ENCODE measurements around the gene LMF1. TPM values are rescaled to one million over a fixed set of nuclear protein-coding genes. Genes with fewer than 3 reads are reported as not detected.
"Not testable (repeated sequence)": the region's sequence is repeated elsewhere in the genome, so short reads cannot be mapped to it uniquely, and the experiment has no call there.

The LMF1 gene
- polyA plus RNA-seq, 1 donor: 18.7 TPM

GRCh38 chr16:831571-832413 is 139.0 kb downstream of the LMF1 start:
- DNase-seq: no peak

- no peak for DNase-seq
Measured at GRCh38 chr16:830871-831570, 139.8 kb downstream of the LMF1 start.

- no peak for DNase-seq
Measured at GRCh38 chr16:830107-830870, 140.5 kb downstream of the LMF1 start.

GRCh38 chr16:828891-829290 is 141.9 kb downstream of the LMF1 start:
- DNase-seq: no peak

- no peak for DNase-seq
Measured at GRCh38 chr16:827513-827912, 143.3 kb downstream of the LMF1 start.

GRCh38 chr16:825341-826061 is 145.3 kb downstream of the LMF1 start:
- no peak for DNase-seq

GRCh38 chr16:824601-825000 is 146.2 kb downstream of the LMF1 start:
- DNase-seq: no peak

DNA sequence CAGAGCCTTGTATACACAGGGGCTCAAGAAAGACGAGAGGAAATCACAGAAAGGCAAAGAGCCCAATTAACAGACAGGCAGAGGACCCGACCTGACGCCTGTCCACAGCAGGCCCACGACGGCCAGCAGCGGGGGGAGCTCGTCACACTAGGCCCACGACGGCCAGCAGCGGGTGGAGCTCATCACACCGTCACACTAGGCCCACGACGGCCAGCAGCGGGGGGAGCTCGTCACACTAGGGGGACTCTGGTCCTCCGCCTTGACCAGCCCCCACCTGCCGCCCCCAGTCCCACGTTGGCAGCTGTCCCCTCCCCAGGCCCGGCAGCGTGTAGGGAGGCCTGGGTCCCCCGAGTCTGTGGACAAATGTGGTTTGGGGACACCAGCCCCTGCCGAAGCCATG is 146.6 kb downstream of the LMF1 start:
- no peak for DNase-seq

DNA sequence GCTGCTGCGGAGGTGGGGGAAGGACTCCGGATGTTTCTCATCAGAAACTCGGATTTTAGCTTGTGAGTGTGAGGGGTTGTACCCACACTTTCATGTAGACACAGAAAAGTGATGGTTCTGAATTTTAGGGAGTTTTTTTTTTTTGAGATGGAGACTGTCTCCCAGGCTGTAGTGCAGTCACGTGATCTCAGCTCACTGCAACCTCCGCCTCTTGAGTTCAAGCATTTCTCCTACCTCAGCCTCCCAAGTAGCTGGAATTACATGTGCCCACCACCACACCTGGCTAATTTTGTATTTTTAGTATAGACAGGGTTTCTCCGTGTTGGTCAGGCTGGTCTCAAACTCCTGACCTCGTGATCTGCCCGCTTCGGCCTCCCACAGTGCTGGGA is 147.9 kb downstream of the LMF1 start:
- no peak for DNase-seq

DNA sequence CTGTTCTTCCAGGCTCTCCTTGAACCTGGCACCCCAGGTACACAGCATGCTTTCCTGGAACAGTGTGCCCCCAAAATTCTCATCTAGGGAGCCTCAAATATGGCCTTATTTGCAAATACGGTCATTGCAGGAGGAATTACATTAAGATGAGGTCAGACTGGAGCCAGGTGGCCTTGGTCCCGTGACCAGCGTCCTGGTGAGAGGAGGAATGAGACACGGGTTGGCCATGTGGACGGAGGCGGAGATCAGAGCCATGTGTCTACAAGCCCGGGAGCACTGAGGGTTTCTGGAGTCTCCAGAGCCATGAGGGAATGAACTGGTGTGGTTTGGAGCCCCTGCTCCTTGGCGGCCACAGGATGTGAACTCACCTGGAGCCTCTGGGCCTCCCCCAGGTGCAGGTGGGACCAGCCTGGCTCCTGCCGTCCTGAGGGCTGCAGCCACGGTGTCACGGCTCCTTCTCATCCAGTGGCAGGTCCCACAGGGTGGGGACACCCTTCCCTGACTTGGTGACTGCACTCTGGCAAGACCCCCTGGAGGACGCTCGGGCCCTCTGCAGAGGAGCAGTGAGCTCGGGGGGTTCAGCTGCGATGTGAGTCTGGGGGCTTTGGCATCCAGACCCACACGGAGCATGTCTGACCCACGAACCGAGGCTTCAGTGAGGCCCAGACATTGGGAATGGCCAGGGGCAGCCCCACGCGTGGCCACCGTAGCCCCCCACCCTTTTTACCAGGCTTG is 148.4 kb downstream of the LMF1 start:
- DNase-seq: no peak

GRCh38 chr16:821751-822150 is 149.0 kb downstream of the LMF1 start:
- no peak for DNase-seq

- DNase-seq: no peak
Measured at GRCh38 chr16:820748-821147, 150.0 kb downstream of the LMF1 start.

DNA sequence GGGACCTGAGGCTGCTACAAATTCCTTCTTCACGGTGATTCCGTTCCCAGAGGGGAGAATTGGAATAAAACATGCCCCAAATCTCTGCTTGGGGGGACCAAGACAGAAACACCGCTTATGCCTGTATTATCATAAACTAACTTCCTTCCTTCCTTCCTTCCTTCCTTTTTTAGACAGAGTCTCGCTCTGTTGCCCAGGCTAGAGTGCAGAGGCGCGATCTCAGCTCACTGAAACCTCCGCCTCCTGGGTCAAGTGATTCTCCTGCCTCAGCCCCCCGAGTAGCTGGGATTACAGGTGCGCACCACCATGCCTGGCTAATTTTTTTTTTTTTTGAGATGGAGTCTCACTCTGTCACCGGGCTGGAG is 150.8 kb downstream of the LMF1 start:
- DNase-seq: not testable (repeated sequence)

DNA sequence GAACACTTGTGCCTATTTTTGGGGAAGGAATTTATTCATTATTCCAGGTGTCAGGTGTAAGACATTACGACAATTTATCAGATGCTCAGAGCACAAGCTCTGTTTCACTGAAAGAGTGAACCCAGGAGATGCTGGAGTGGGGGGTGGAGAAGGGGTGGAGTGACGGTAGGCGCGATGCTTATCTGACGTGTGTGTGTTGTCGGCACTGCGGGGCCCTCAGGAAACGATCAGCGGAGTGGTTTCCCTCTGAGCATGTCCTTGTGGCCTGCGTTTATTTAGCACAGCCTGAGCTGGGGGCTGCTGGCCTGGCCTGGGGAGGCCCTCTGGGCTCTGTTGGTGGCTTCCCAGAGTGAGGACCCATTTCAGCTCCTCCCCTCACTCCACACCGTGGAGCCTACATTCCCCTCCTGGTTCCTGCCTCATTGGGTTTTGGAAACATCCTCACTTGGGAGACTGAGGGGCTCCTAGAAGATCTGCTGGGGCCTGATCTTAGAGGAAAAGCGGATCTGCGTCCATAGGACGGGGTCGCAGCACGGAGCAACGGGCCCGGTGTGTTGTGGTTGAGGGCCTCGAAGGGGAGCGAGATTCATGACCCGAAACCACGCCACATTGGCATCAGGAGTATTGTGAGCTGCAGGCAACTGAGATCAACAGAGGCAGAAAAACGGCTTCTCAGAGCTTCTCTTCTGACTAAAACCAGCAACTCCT is 151.3 kb downstream of the LMF1 start:
- DNase-seq: no peak

- DNase-seq: no peak
Measured at GRCh38 chr16:818592-818991, 152.2 kb downstream of the LMF1 start.

DNA sequence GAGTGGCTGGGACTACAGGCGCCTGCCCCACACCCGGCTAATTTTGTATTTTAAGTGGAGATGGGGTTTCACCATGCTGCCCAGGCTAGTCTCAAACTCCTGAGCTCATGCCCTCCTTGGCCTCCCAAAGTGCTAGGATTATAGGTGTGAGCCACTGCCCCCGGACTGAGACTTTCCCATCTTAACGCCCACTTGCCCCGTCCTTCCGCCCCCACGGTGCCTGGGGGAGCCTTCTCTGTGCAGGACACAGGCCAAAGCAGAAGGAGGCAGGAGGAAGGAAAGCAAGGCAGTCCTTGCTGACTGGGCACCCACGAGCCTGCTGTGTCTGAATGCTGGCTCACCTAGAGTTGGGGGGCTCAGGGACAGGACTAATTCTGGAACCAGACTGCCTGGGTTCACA is 152.7 kb downstream of the LMF1 start:
- DNase-seq: no peak

DNA sequence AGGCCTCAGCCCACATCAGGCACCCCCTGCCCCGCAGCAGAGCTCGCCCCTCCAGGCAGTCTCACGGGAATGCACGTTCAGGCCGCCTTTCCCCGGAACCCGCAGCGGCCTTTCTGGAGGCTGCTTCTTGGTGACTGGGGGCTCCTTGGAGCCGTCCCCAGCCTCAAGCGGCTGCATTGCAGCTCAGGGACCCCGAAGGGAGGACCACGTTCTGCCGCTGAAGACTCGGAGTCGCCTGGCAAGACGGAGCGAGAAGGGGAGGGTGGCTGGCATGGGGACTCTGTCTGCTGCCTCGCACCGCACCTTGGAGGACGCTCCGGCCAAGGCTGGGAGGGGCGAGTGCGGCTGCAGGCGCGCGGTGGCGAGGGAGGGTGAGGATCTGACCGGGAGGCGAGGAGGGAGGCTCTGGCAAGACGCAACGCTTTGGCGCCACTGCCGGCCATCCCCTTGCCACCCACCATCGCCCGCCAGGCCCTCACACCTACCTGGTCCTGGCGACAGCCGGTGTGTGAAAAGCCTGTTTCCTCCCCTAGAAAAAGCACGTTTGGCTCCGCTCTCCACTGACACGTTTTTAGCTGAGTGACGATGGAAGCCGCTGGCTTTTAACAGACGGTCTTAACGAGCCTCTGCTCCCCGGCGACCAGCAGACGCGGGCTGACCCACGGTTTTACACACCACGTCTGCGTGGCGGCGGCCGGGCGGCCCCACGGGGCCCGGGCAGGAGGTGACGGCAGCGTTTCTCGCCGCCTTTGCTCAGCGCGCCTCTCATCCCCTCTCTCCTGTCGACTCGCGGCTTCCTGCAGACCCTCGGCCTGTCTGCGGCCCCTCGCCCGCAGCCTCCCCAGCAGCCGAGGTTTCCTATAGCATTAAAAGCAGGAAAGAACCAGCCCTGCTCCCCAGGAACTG is 153.5 kb downstream of the LMF1 start:
- DNase-seq: no peak

DNA sequence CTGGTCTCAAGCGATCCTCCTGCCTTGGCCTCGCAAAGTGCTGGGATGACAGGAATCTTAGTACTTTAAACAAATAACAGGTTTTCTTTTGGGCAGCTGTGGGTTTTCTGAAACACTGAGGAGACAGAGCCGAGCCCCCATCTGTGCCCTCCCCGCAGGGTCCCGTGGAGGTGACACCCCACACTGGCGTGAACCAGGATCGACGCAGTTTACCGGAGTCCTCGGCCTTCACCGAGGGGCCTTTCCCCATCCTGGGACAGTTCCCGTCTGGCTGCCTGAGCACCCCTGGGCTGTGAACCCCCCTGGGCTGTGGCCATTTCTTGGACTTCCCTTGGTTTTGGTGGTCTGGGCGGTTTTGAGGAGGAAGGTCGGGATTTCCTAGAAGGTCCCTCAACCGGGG is 154.9 kb downstream of the LMF1 start:
- DNase-seq: no peak

DNA sequence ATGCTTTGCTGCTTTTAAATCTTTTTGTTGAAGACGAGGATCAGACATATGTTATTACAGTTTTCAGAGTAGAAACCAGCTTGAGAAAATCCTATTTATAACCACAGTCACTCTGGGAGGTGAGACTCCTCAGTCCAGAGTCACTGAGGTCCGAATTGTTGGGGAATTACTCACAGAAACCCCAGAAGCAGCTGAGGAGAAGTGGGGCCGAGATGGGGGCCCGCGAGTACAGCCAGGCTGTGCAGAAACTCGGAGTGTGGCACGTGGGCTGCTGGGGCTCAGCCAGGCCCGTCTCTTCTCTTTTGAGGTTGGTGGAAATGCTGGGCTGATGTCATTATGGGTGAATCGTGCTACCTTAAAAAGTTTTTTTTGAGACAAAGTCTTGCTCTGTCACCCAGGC is 155.8 kb downstream of the LMF1 start:
- DNase-seq: no peak

DNA sequence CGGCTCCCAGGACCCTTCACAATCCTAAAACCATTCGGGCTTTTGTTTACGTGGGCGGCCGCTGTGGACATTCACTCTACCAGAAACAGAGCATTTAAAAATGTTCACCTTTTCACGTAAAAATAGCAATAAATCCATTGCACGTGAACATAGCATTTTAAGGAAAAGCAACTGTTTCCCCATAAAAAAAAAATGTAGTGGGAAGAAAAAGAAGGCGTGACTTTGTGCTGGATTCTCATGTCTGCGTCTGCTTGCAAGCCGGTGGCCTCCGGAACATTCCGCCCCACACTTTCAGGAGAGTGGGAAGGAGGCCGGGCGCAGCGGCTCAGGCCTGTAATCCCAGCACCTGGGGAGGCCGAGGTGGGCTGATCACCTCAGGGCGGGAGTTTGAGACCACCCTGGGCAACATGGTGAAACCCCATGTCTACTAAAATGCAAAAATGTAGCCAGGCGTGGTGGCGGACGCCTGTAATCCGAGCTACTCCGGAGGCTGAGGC is 156.8 kb downstream of the LMF1 start:
- DNase-seq: no peak
